ENCODE results near the gene CNGB1. TPM values are rescaled to one million over a fixed set of nuclear protein-coding genes. Genes with fewer than 3 reads are reported as not detected.
A peak's percentile ranks its signal among the peaks of the same experiment; 100 is the strongest.

Gene CNGB1
- total and polyA plus RNA-seq, 2 donors from 2014 or later, result not detected

- Histone ChIP-seq H3K27me3 (ENCODE audit: control insufficient read depth, insufficient read depth, low read length) (no peaks in the 10 kb centered on the region), H3K9ac (ENCODE audit: low read length in 3 of 3) (no peak overlapping the region), H3K4me1 (ENCODE audit: control insufficient read depth in 2 of 3, insufficient read depth in 2 of 3, low read depth in 1 of 3, low read length in 3 of 3) (peaks cover 0 to 12% (median 0%) of the 10 kb centered on the region in 3 donors), H3K4me3 (ENCODE audit: low read length in 3 of 3) (no peak overlapping the region), H3K9me3 (ENCODE audit: control insufficient read depth in 2 of 3, insufficient read depth in 1 of 3, low read length in 3 of 3) (no peaks in the 10 kb centered on the region), H3K36me3 (ENCODE audit: control insufficient read depth in 2 of 3, insufficient read depth in 3 of 3, low read length in 3 of 3) (no peaks in the 10 kb centered on the region), H3K27ac (ENCODE audit: low read depth in 2 of 2, low read length in 2 of 2) (no peak overlapping the region)
- TF ChIP-seq, protein P1, sequence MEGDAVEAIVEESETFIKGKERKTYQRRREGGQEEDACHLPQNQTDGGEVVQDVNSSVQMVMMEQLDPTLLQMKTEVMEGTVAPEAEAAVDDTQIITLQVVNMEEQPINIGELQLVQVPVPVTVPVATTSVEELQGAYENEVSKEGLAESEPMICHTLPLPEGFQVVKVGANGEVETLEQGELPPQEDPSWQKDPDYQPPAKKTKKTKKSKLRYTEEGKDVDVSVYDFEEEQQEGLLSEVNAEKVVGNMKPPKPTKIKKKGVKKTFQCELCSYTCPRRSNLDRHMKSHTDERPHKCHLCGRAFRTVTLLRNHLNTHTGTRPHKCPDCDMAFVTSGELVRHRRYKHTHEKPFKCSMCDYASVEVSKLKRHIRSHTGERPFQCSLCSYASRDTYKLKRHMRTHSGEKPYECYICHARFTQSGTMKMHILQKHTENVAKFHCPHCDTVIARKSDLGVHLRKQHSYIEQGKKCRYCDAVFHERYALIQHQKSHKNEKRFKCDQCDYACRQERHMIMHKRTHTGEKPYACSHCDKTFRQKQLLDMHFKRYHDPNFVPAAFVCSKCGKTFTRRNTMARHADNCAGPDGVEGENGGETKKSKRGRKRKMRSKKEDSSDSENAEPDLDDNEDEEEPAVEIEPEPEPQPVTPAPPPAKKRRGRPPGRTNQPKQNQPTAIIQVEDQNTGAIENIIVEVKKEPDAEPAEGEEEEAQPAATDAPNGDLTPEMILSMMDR (IDR thresholded peaks at IDR 0.05; ENCODE audit: borderline replicate concordance, extremely low read depth, insufficient read depth), result no peak
- FAIRE-seq (no peak), DNase-seq (no peak)
- intact Hi-C loops (cut with DNase I), result loop anchor here (10.0 kb wide), 1 partner anchor 227 kb away; no protein-coding TSS in a partner anchor
Observed at GRCh38 chr16:57991551-57992059, 20.7 kb upstream of the CNGB1 start.

DNA sequence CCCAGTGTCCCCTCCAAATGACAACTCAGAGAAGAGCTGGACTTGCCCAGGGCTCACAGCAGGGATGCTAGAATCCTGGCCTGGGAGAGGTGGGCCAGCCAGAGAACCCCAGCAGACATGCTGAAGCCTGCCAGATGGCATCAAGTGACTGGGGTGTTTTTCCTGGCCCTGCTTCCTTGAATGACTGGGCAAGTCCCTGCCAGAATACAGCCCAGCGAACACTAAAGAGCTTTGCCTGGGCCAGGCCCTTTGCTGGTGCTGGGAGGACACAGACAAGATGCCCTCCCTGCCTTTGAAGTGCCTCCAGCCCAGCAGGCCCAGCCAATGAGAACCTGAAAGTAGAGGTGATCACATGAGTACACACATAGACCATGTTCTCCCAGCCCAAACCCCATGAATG, 18.0 kb upstream of the CNGB1 start:
- DNase-seq (peak in 2 of 5 donors; percentile 21 to 24), FAIRE-seq (no peak)
- Histone ChIP-seq H3K4me1 (ENCODE audit: control insufficient read depth in 2 of 3, insufficient read depth in 2 of 3, low read depth in 1 of 3, low read length in 3 of 3) (peaks cover 0 to 20% (median 0%) of the 10 kb centered on the region in 3 donors), H3K4me3 (ENCODE audit: low read length in 3 of 3) (no peak overlapping the region), H3K9me3 (ENCODE audit: control insufficient read depth in 2 of 3, insufficient read depth in 1 of 3, low read length in 3 of 3) (no peaks in the 10 kb centered on the region), H3K9ac (ENCODE audit: low read length in 3 of 3) (no peak overlapping the region), H3K27me3 (ENCODE audit: control insufficient read depth, insufficient read depth, low read length) (peaks cover 4% of the 10 kb centered on the region), H3K27ac (ENCODE audit: low read depth in 2 of 2, low read length in 2 of 2) (no peak overlapping the region), H3K36me3 (ENCODE audit: control insufficient read depth in 2 of 3, insufficient read depth in 3 of 3, low read length in 3 of 3) (no peaks in the 10 kb centered on the region)
- intact Hi-C loops (cut with DNase I), result no loop called here
- TF ChIP-seq, protein P1 (IDR thresholded peaks at IDR 0.05; ENCODE audit: borderline replicate concordance, extremely low read depth, insufficient read depth), result no peak

DNA sequence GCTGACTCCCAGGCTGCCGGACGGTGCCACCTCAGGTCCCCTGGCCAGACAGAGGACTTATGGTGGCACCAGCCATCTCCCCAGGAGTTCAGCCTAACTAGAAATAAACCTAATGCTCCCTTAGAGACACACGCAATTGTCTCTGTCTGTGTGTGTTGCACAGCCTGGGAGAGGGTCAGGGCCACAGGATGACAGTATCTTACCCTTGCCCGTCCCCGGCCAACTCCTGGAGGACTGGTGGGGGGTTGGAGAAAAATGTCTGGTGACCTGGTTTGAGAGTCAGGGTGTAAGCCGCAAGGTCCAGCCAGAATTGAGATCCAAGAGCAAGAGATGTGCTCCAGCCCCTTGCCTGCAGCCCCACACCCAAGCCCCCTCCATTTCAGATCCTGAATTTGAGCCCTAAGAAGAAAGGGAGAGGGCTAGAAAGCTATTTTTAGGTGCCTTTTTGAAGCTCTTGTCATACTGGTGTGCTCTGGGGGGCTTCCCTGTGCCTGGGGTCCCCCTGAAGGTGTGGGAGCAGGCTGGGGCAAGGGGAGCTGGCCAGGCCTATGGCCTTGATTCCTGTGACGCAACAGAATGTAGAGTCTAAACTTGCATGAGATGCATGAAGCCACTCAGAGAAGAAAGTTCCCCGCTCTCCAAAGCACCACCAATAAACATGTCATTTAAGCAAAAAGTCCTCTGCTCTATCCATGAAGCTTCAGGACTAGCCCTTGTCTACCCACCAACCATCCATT, 16.7 kb upstream of the CNGB1 start:
- Histone ChIP-seq H3K4me3 (ENCODE audit: low read length in 3 of 3) (no peak overlapping the region), H3K9me3 (ENCODE audit: control insufficient read depth in 2 of 3, insufficient read depth in 1 of 3, low read length in 3 of 3) (no peaks in the 10 kb centered on the region), H3K27me3 (ENCODE audit: control insufficient read depth, insufficient read depth, low read length) (peaks cover 4% of the 10 kb centered on the region), H3K27ac (ENCODE audit: low read depth in 2 of 2, low read length in 2 of 2) (no peak overlapping the region), H3K9ac (ENCODE audit: low read length in 3 of 3) (no peak overlapping the region), H3K4me1 (ENCODE audit: control insufficient read depth in 2 of 3, insufficient read depth in 2 of 3, low read depth in 1 of 3, low read length in 3 of 3) (peaks cover 0 to 10% (median 0%) of the 10 kb centered on the region in 3 donors), H3K36me3 (ENCODE audit: control insufficient read depth in 2 of 3, insufficient read depth in 3 of 3, low read length in 3 of 3) (no peaks in the 10 kb centered on the region)
- DNase-seq, result peak in 2 of 5 donors; percentile 31 to 32
- intact Hi-C loops (cut with DNase I), result no loop called here
- FAIRE-seq, result no peak
- TF ChIP-seq, protein P1 (IDR thresholded peaks at IDR 0.05; ENCODE audit: borderline replicate concordance, extremely low read depth, insufficient read depth), result no peak
